Lower leg skin (tissue), 4 donors: Measurements from ENCODE around the gene SNF8. TPM values are rescaled to one million over a fixed set of nuclear protein-coding genes. Genes with fewer than 3 reads are reported as not detected.
"Not testable (repeated sequence)": the region's sequence is repeated elsewhere in the genome, so short reads cannot be mapped to it uniquely, and the experiment has no call there.

ENCODE experiments used
- DNase-seq, 2 donors: peaks; one replicate each; pipeline ENCODE4 v3.0.0-alpha.2; 2019; ENCODE audit warnings: low spot score in 2 of 2
- H3K4me3 ChIP-seq: fragments of 200-600 bp; sonication (generic); 2 replicates; pipeline ENCODE4 v1.5.1; 2017; ENCODE audit warnings: mild to moderate bottlenecking, low read depth; ENCODE audit not compliant: poor library complexity, severe bottlenecking
- CTCF ChIP-seq, 3 donors: fragments of 450-650 bp; IDR thresholded peaks; one replicate each; pipeline ENCODE4 v1.5.1; 2016; ENCODE audit warnings: antibody characterized with exemption in 3 of 3, mild to moderate bottlenecking in 3 of 3, moderate library complexity in 2 of 3
- POLR2A ChIP-seq, 2 donors: fragments of 450-650 bp; IDR thresholded peaks; one replicate each; pipeline ENCODE4 v1.6.1; 2016 to 2017; ENCODE audit warnings: antibody characterized with exemption in 2 of 2, mild to moderate bottlenecking in 1 of 2, moderate library complexity in 1 of 2
- WGBS, 2 donors: methylation state at CpG; one replicate each; pipeline ENCODE4 v1.1.5; 2018; 5-methylcytosine and 5-hydroxymethylcytosine counted together
- intact Hi-C: fragments of 100-400 bp; cut with DNase I; formaldehyde crosslinking; loops from one replicate; pipeline ENCODE4 v1.15.0; 2023; ENCODE audit warnings: low total_unique reads
- total RNA-seq, 4 donors: library from RNA; depleted of rRNA; stranded (reverse); fragments of >200 nt; gene quantifications; one replicate each; pipeline ENCODE4 v1.1.0, GENCODE V29; 2016

The SNF8 gene
- total RNA-seq, 4 donors from 2014 or later = 45.5 to 88.7 (median 80.3) TPM

- TF ChIP-seq POLR2A (IDR thresholded peaks at IDR 0.05) (no peak), CTCF (IDR thresholded peaks at IDR 0.05) (no peak)
- 73 to 76% methylated on average over 5 of the region's 5 CpGs for WGBS, 2 donors
- intact Hi-C loops = no loop called here
- DNase-seq = no peak
- H3K4me3 ChIP-seq = no peak overlapping the region
Observed at GRCh38 chr17:48951572-48951971, 6.9 kb upstream of the SNF8 start.

- WGBS, 2 donors = 87 to 93% methylated on average over 16 of the region's 16 CpGs
- intact Hi-C loops, DNase-seq, H3K4me3 ChIP-seq: not testable (repeated sequence)
Observed at GRCh38 chr17:48945261-48945651, 614 bp upstream of the SNF8 start.

GRCh38 chr17:48933035-48933434 is 11.6 kb downstream of the SNF8 start:
- WGBS, 2 donors = 72 to 89% methylated on average over 4 to 6 of the region's 6 CpGs
- TF ChIP-seq CTCF (IDR thresholded peaks at IDR 0.05) (no peak), POLR2A (IDR thresholded peaks at IDR 0.05) (no peak)
- no peak for DNase-seq
- intact Hi-C loops = no loop called here
- no peak overlapping the region for H3K4me3 ChIP-seq

GRCh38 chr17:48930435-48930873 is 14.2 kb downstream of the SNF8 start:
- no peak overlapping the region for H3K4me3 ChIP-seq
- WGBS, 2 donors = 57 to 80% methylated on average over 3 of the region's 3 CpGs
- intact Hi-C loops = no loop called here
- no peak for DNase-seq
- no peak for TF ChIP-seq CTCF (IDR thresholded peaks at IDR 0.05)
- no peak for TF ChIP-seq POLR2A (IDR thresholded peaks at IDR 0.05)

- WGBS, 2 donors = 39 to 59% methylated on average over 1 of the region's 1 CpG
- H3K4me3 ChIP-seq = no peak overlapping the region
- intact Hi-C loops = no loop called here
- no peak for DNase-seq
- TF ChIP-seq CTCF (IDR thresholded peaks at IDR 0.05) (no peak), POLR2A (IDR thresholded peaks at IDR 0.05) (no peak)
Observed at GRCh38 chr17:48929812-48930165, 14.9 kb downstream of the SNF8 start.

- intact Hi-C loops = no loop called here
- TF ChIP-seq CTCF (IDR thresholded peaks at IDR 0.05) (no peak), POLR2A (IDR thresholded peaks at IDR 0.05) (no peak)
- DNase-seq = no peak
- H3K4me3 ChIP-seq = no peak overlapping the region
- WGBS, 2 donors = 74 to 77% methylated on average over 6 of the region's 6 CpGs
Observed at GRCh38 chr17:48928876-48929811, 15.5 kb downstream of the SNF8 start.
